Activated CD4-positive, alpha-beta T cell treated with anti-CD3 and anti-CD28 coated beads, Interleukin-2, amount 10 ng/mL, durations not matched to agents 7 days and 5 days (primary cell): ENCODE measurements around the gene OR10C1. TPM values are rescaled to one million over a fixed set of nuclear protein-coding genes. Genes with fewer than 3 reads are reported as not detected.
"Not testable (repeated sequence)": the region's sequence is repeated elsewhere in the genome, so short reads cannot be mapped to it uniquely, and the experiment has no call there.

Source experiments
- CTCF ChIA-PET: fragments of 350-600 bp; sonication (Branson Sonifier 250); formaldehyde crosslinking; loops from one replicate; lab custom pipeline; 2021; ENCODE audit warnings: antibody characterized with exemption; lab: Charles Lee
- POLR2A ChIA-PET: fragments of 350-600 bp; sonication (Branson Sonifier 250); formaldehyde crosslinking; loops from one replicate; lab custom pipeline; 2021; ENCODE audit warnings: antibody characterized with exemption; lab: Charles Lee
- DNase-seq: peaks from one replicate; pipeline ENCODE4 v3.0.0-alpha.2; 2020
- H3K27ac Mint-ChIP-seq: one replicate; pipeline ENCODE4 v1.8.0; 2021; ENCODE audit warnings: mild to moderate bottlenecking, moderate library complexity, mixed read lengths
- H3K27me3 Mint-ChIP-seq: one replicate; pipeline ENCODE4 v1.8.0; 2021; ENCODE audit warnings: mixed read lengths
- H3K36me3 Mint-ChIP-seq: one replicate; pipeline ENCODE4 v1.8.0; 2021; ENCODE audit warnings: low read depth, mixed read lengths
- H3K4me1 Mint-ChIP-seq: one replicate; pipeline ENCODE4 v1.8.0; 2021; ENCODE audit warnings: mixed read lengths
- H3K4me3 Mint-ChIP-seq: one replicate; pipeline ENCODE4 v1.8.0; 2021; ENCODE audit warnings: mild to moderate bottlenecking, moderate library complexity, mixed read lengths
- H3K9me3 Mint-ChIP-seq: one replicate; pipeline ENCODE4 v1.8.0; 2021; ENCODE audit warnings: mixed read lengths
- total RNA-seq, 2 experiments: library from RNA; stranded (reverse); gene quantifications; one replicate each; pipeline ENCODE4 v1.2.3, GENCODE V29; 2021

OR10C1 gene
- not detected for total RNA-seq

- H3K36me3 Mint-ChIP-seq: no peaks in the 10 kb centered on the region
These were observed at the start of gene OR10C1 for GRCh38 chr6:29439006-29439405. OR10C1 (plus strand) TSS chr6:29439306; CDS start chr6:29440016, 710 bp downstream.

GRCh38 chr6:29395331-29395730 lies 43.8 kb upstream of the OR10C1 start, which contains the start of gene OR12D2:
OR12D2 (plus strand) TSS chr6:29395631; CDS start chr6:29396700, 1,069 bp downstream.
- Mint-ChIP-seq H3K36me3 (no peaks in the 10 kb centered on the region), H3K9me3 (no peaks in the 10 kb centered on the region), H3K4me3 (no peak within 1 kb of the TSS), H3K27me3 (peaks cover 22% of the 10 kb centered on the region), H3K4me1 (no peaks in the 10 kb centered on the region), H3K27ac (no peak within 1 kb of the TSS)
- POLR2A ChIA-PET: no interaction called here
- DNase-seq: no peak
- CTCF ChIA-PET: no interaction called here

More at GRCh38 chr6:29439006-29439405, at the start of gene OR10C1:
- Mint-ChIP-seq H3K4me3 (no peak within 1 kb of the TSS), H3K27ac (no peak within 1 kb of the TSS), H3K9me3 (no peaks in the 10 kb centered on the region), H3K27me3 (peaks cover 25% of the 10 kb centered on the region), H3K4me1 (no peaks in the 10 kb centered on the region)
- no peak for DNase-seq
- CTCF ChIA-PET: no interaction called here
- POLR2A ChIA-PET: no interaction called here

- Mint-ChIP-seq H3K36me3 (no peaks in the 10 kb centered on the region), H3K4me1 (no peaks in the 10 kb centered on the region), H3K4me3 (no peak overlapping the region), H3K27me3 (peaks cover 21% of the 10 kb centered on the region), H3K9me3 (no peaks in the 10 kb centered on the region), H3K27ac (no peak overlapping the region)
- POLR2A ChIA-PET: no interaction called here
- CTCF ChIA-PET: no interaction called here
- no peak for DNase-seq
These were observed 39.6 kb upstream of the OR10C1 start for GRCh38 chr6:29399525-29399924.

GRCh38 chr6:29403801-29404200 lies 35.3 kb upstream of the OR10C1 start:
- H3K4me3 Mint-ChIP-seq: no peak overlapping the region
- peaks cover 15% of the 10 kb centered on the region for H3K27me3 Mint-ChIP-seq
- POLR2A ChIA-PET: no interaction called here

GRCh38 chr6:29414588-29414987 lies 24.5 kb upstream of the OR10C1 start, which contains the start of gene OR12D1:
OR12D1 (plus strand) TSS chr6:29414928.
- H3K4me1 Mint-ChIP-seq: no peaks in the 10 kb centered on the region
- POLR2A ChIA-PET: no interaction called here
- no peak within 1 kb of the TSS for H3K27ac Mint-ChIP-seq
- H3K36me3 Mint-ChIP-seq: no peaks in the 10 kb centered on the region
- H3K27me3 Mint-ChIP-seq: peaks cover 43% of the 10 kb centered on the region
- DNase-seq: no peak
- peaks cover 5% of the 10 kb centered on the region for H3K9me3 Mint-ChIP-seq
- no peak within 1 kb of the TSS for H3K4me3 Mint-ChIP-seq
- CTCF ChIA-PET: no interaction called here

More at GRCh38 chr6:29403801-29404200, 35.3 kb upstream of the OR10C1 start:
- H3K4me1 Mint-ChIP-seq: no peaks in the 10 kb centered on the region
- no peak for DNase-seq
- H3K27ac Mint-ChIP-seq: no peak overlapping the region
- H3K9me3 Mint-ChIP-seq: no peaks in the 10 kb centered on the region
- CTCF ChIA-PET: no interaction called here
- no peaks in the 10 kb centered on the region for H3K36me3 Mint-ChIP-seq

- no peak for DNase-seq
- Mint-ChIP-seq H3K36me3 (no peaks in the 10 kb centered on the region), H3K9me3 (no peaks in the 10 kb centered on the region), H3K27me3 (peaks cover 34% of the 10 kb centered on the region), H3K27ac (no peak overlapping the region), H3K4me1 (no peaks in the 10 kb centered on the region), H3K4me3 (no peak overlapping the region)
- ChIA-PET CTCF (no interaction called here), POLR2A (no interaction called here)
These were observed 19.6 kb upstream of the OR10C1 start for GRCh38 chr6:29419516-29419915.

GRCh38 chr6:29424168-29424567 lies 14.9 kb upstream of the OR10C1 start:
- Mint-ChIP-seq H3K27me3 (peaks cover 24% of the 10 kb centered on the region), H3K27ac (no peak overlapping the region), H3K9me3 (no peaks in the 10 kb centered on the region), H3K4me1 (no peaks in the 10 kb centered on the region), H3K36me3 (no peaks in the 10 kb centered on the region), H3K4me3 (no peak overlapping the region)
- no peak for DNase-seq
- POLR2A ChIA-PET: no interaction called here
- CTCF ChIA-PET: no interaction called here

GRCh38 chr6:29424575-29424974 lies 14.5 kb upstream of the OR10C1 start:
- Mint-ChIP-seq H3K27me3 (peaks cover 28% of the 10 kb centered on the region), H3K4me3 (no peak overlapping the region), H3K36me3 (no peaks in the 10 kb centered on the region), H3K27ac (no peak overlapping the region), H3K9me3 (no peaks in the 10 kb centered on the region), H3K4me1 (no peaks in the 10 kb centered on the region)
- ChIA-PET CTCF (no interaction called here), POLR2A (no interaction called here)
- no peak for DNase-seq

- Mint-ChIP-seq H3K4me3 (no peak overlapping the region), H3K27me3 (peaks cover 28% of the 10 kb centered on the region), H3K36me3 (no peaks in the 10 kb centered on the region), H3K9me3 (no peaks in the 10 kb centered on the region), H3K27ac (no peak overlapping the region), H3K4me1 (no peaks in the 10 kb centered on the region)
- ChIA-PET POLR2A (no interaction called here), CTCF (no interaction called here)
- DNase-seq: no peak
These were observed 14.0 kb upstream of the OR10C1 start for GRCh38 chr6:29425075-29425474.

- no peak for DNase-seq
- H3K27ac Mint-ChIP-seq: no peak overlapping the region
- peaks cover 29% of the 10 kb centered on the region for H3K27me3 Mint-ChIP-seq
- H3K4me3 Mint-ChIP-seq: no peak overlapping the region
- no peaks in the 10 kb centered on the region for H3K9me3 Mint-ChIP-seq
- ChIA-PET CTCF (no interaction called here), POLR2A (no interaction called here)
- no peaks in the 10 kb centered on the region for H3K36me3 Mint-ChIP-seq
- H3K4me1 Mint-ChIP-seq: no peaks in the 10 kb centered on the region
These were observed 12.5 kb upstream of the OR10C1 start for GRCh38 chr6:29426654-29427053.

- H3K36me3 Mint-ChIP-seq, H3K4me3 Mint-ChIP-seq, DNase-seq, H3K27ac Mint-ChIP-seq, CTCF ChIA-PET, H3K4me1 Mint-ChIP-seq, H3K9me3 Mint-ChIP-seq, POLR2A ChIA-PET: not testable (repeated sequence)
- peaks cover 34% of the 10 kb centered on the region for H3K27me3 Mint-ChIP-seq
These were observed 2.4 kb upstream of the OR10C1 start for GRCh38 chr6:29436730-29437129.

- Mint-ChIP-seq H3K27me3 (peaks cover 27% of the 10 kb centered on the region), H3K4me3 (no peak overlapping the region), H3K9me3 (no peaks in the 10 kb centered on the region), H3K27ac (no peak overlapping the region), H3K4me1 (no peaks in the 10 kb centered on the region), H3K36me3 (no peaks in the 10 kb centered on the region)
- CTCF ChIA-PET: no interaction called here
- no peak for DNase-seq
- POLR2A ChIA-PET: no interaction called here
These were observed 3.6 kb downstream of the OR10C1 start for GRCh38 chr6:29442719-29443118.

- H3K9me3 Mint-ChIP-seq, DNase-seq, H3K4me3 Mint-ChIP-seq, POLR2A ChIA-PET, H3K27ac Mint-ChIP-seq, H3K4me1 Mint-ChIP-seq, H3K36me3 Mint-ChIP-seq: not testable (repeated sequence)
- CTCF ChIA-PET: interaction anchor here (0.6 kb wide), 1 partner anchor 44 kb away, joined by 3 read pairs; the partner anchor contains the start of gene MAS1L
- H3K27me3 Mint-ChIP-seq: peaks cover 30% of the 10 kb centered on the region
These were observed 4.9 kb downstream of the OR10C1 start for GRCh38 chr6:29444031-29444430.

GRCh38 chr6:29447670-29448069 lies 8.6 kb downstream of the OR10C1 start:
- Mint-ChIP-seq H3K36me3 (no peaks in the 10 kb centered on the region), H3K4me1 (no peaks in the 10 kb centered on the region), H3K4me3 (no peak overlapping the region), H3K9me3 (no peaks in the 10 kb centered on the region), H3K27me3 (peaks cover 20% of the 10 kb centered on the region), H3K27ac (no peak overlapping the region)
- CTCF ChIA-PET: interaction anchor here (0.6 kb wide), 1 partner anchor 437 kb away, joined by 3 read pairs; no protein-coding TSS in a partner anchor
- no peak for DNase-seq
- POLR2A ChIA-PET: no interaction called here
